Left cardiac atrium (tissue), 4 donors: ENCODE data around the gene HSPB8. TPM values are rescaled to one million over a fixed set of nuclear protein-coding genes. Genes with fewer than 3 reads are reported as not detected.

Source experiments
- ATAC-seq, 2 donors: fragments of 200-7000 bp; cut with Tn5 transposase; one replicate each; pipeline ENCODE4 v1.9.1; 2020; ENCODE audit warnings: mild to moderate bottlenecking in 2 of 2, moderate library complexity in 2 of 2
- DNase-seq: peaks from one replicate; pipeline ENCODE4 v3.0.0-alpha.2; 2020
- intact Hi-C, 2 donors: fragments of 100-400 bp; cut with DNase I; formaldehyde crosslinking; loops; one replicate each; pipeline versions ENCODE4 v1.14.1 to v1.15.1; 2022 to 2023
- long read RNA-seq: library from polyadenylated mRNA; unstranded; transcript quantifications from one replicate; pipeline ENCODE4 v2.0.0, GENCODE V29; 2021
- total RNA-seq, 2 donors: library from RNA; stranded (reverse); fragmentation: NEBNext Ultra II Directional; extraction: Animal tissue kit (Norgen Biotek cat#: 25700); gene quantifications; one replicate each; pipeline ENCODE4 v1.2.1, GENCODE V29; 2021
- donor health status: DM: no; HTN: yes; CAD: no.
- donor health status: DM: no; HTN: yes; CAD: no; lungs with severe emphysema.
- donor health status: DM: yes; HTN: yes; CAD: no.
- donor health status: Dilated cardiomyopathy.

Gene HSPB8, protein sequence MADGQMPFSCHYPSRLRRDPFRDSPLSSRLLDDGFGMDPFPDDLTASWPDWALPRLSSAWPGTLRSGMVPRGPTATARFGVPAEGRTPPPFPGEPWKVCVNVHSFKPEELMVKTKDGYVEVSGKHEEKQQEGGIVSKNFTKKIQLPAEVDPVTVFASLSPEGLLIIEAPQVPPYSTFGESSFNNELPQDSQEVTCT
- 100 to 1,000 TPM; 314 to 316 TPM for total RNA-seq
- long read RNA-seq, transcript HSPB8-201 (3 exons, 2,152 nt), result major isoform, 1,100 of 1,106 reads
- long read RNA-seq, partial matches to known transcripts, result 0 of 1,106 reads
- long read RNA-seq, other reads (novel, unspliced or antisense), result 6 of 1,106 reads

DNA sequence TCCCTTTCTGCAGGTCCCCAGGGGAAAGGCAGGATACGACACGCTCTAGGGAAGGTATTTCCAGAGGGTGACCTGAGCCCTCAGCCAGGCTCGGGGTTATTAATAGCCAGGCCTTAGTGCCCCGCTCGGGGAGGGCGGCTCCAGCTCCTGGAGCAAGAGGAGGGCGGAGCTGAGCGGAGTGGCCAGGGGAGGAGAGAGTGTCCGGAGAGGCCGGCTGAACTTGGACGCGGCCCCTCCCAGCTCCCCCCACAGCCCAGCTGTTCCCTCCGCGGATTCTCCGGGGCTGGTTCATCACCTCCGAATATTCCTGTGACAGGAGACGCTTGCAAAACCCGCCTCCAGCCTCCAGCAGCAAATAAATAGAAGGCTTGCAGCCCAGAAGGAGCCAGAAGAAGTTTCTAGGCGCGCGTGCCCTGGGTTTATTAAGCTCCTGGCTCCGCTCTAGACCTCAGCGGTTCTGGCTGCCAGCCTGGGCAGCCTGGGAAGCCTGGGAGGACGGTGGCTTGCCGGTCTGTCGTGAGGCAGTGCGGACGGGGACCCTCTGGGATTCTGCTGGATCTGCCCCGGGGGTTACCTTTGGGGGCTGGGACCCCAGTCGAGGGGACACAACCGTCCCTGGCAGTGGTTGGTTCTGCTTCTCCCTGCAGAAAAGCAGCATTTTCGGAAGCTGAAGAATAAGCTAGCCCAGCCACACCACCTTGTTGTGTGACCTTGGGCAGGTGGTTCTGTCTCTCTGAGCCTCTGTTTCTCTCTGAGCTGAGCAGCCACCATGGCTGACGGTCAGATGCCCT is at the start of gene HSPB8:
TSS of gene HSPB8 (plus strand) at position 388 of the 791 bp plus-strand sequence. CDS start at position 770, 382 bp downstream.
- ATAC-seq (peak; percentile 91 to 92), DNase-seq (peak; percentile 95)
- intact Hi-C loops, result no loop called here

DNA sequence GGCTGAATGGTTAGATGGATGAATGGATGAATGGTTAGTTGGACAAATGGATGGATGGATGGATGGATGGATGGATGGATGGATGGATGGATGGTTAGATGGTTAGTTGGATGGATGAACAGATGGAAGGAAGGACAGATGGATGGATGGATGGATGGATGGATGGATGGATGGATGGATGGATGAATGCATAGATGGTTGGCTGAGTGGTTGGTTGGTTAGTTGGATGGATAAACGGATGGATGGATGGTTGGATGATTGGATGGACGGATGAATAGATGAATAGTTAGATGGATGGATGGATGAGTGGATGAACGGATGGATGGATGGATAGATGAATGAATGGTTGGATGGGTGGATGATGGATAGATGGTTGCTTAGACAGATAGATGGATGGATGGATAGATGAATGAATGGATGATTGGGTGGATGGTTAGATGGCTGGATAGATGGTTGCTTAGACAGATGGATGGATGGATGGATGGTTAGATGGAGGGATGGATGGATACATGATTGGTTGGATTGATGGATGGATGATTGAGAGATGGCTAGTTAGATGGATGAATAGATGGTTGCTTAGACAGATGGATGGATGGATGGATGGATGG is 48.8 kb upstream of the HSPB8 start:
- DNase-seq (no peak), ATAC-seq (no peak)
- intact Hi-C loops, result no loop called here

DNA sequence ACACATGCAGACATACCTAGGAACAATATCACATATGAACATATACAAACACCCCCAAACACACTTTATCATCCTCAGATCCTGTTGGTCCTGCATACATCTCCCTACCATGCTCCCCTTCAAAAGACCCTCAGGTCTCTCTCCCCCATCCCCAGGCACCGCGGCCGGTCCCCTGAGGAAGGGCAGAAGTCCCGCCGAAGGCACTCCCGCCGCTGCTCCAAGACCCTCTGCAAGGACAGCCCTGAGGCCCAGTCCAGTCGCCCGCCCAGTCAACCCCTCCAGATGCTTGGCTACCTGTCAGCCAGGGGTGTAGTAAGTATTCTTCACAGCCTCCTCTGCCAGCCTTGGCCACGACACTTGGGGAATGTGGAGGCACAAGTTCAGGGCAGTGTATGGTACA is 48.2 kb upstream of the HSPB8 start:
- DNase-seq (no peak), ATAC-seq (no peak)
- intact Hi-C loops, result no loop called here

DNA sequence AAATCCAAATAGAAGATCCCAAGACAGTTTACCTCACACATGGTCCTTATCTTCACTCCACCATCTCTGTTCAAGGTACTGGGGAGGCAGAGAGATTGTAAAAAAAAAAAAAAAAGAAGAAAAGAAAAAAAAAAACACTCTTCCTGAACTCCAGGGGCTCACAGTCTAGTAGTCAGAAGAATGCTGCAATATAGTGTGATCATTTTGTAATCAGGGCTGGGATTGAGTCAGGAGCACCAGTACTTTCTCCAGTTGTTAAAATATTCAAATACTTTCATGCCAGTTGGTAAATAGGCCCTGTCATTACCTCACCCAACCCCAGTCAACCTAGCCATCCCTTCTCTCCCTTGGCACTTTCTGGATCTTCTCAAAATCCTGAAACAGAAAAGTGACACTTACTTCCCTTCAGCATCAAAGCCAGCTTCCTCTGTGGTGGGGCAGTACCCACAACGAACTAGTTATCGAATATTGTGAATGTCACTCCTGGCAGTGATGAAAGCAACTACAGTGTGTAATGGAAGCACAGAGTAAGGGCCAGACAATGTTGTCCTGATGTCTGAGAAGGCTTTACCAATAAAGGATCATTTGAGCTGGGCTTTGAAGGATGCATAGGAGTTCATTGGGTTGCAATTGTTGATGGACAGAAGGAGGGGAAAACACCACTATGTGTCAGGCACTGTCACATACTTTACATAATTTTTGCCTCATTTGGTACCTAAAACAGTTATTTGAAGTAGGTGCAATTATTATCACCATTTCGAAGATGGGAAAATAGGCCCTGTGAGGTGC is 44.3 kb upstream of the HSPB8 start:
- no peak for ATAC-seq
- intact Hi-C loops, result no loop called here
- no peak for DNase-seq

DNA sequence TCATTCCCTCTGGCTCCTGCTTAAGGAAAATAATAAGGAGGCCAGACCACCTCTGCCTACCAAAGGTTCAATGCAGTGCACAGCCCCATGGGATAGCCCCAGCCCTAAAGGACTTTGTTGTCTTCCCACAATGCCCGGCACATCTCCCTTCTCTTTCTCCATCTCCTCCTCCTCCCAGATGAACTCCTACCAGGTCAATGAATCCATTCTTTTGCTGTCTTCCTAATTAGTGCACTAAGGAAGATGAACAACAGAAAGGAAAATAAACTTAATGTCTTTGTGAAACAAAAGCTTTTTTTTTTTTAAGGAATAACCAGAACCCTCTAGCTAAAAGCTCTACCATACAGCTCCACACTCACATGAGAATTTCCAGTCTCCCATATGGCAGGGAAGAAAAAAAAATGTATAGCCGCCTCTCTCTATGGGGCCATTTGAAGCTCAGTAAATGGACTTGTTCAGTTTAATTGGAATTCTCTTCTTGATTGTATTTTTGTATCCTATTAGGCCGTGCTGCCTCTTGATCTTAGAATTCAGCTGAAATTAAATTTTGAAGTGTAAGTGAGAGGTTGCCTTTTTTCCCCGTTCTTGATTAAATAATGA is 41.8 kb upstream of the HSPB8 start:
- no peak for ATAC-seq
- intact Hi-C loops, result no loop called here
- DNase-seq, result no peak

DNA sequence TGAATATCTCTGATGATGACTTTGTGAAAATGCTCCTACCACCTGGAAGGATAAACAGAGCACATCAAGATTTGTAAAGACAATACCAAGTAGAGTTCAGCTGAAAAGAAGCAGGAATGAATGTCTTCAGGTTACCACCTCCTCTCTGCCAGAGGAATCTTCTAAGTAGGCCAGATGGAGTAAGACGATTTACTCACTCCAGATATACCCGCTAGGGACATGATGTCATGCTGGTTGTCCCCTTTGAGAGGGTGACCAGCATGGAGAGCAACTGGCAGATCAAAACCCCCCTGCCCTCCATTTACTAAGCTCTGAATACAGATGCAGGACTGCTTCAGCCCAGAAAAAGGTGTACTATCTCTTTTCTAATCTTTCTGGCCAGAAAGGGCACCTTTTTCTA is 39.3 kb upstream of the HSPB8 start:
- intact Hi-C loops, result no loop called here
- DNase-seq (no peak), ATAC-seq (no peak)

DNA sequence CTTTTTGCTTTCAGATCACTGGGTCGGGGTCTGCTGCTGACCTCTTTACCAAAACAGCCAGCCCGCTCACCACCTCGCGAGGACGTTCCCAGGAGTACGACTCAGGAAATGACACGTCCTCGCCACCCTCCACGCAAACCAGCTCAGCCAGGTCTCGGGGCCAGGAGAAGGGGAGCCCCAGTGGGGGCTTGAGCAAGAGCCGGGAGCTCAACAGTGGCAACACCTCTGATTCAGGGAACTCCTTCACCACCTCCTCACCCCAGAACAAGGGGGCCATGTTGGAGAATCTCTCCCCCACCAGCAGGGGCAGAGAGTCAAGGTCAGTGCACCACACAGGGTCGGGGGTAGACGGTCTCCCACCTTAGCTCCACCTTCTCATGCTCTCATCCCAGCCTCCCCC is 33.4 kb upstream of the HSPB8 start:
- intact Hi-C loops, result no loop called here
- DNase-seq, result no peak
- ATAC-seq, result no peak

DNA sequence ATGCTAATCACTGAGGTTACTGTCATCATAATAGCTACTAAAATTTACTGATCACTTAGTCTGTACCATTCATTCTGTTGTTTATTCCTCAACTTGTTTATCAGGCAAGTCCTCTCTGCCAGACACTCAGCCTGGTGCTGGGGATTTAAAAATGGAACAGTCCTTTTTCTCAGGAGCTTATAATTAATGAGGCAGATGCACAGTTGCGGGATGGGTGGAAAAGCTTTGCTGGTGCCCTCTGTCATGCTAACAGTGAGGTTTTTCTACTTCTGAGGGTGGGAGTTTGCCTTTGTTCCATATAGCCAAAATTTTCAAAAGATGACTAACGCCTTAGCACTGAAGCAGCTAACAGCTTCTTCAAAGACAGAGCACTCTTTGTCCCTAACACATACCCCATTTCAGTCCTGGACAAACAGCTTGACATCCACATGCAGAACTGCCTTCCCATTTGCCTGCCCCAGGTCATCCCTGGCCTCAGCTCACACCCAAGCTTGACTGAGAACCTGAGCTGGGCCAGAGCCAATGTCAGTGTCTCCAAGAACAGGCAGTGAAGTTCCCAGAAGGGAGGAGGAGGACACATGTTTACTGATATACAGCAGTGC is 30.8 kb upstream of the HSPB8 start:
- ATAC-seq (peak in 1 of 2 donors; percentile 43), DNase-seq (no peak)
- intact Hi-C loops, result no loop called here

DNA sequence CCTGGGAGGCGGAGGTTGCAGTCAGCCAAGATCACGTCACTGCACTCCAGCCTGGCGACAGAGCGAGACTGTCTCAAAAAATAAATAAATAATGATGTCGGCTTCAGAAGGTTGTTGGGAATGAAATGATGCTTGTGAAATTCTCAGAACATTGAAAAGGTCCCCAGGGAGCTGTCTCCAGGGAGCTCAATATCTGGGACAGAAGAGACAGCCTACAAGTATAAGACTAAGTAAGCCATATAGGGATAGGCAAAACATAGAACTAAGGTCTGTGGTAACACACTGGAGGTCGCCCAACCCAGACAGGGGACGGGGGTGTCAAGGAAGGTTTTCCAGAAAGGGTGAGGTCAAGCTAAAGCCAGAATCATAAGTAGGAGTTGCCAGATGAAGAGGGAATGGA is 29.5 kb upstream of the HSPB8 start:
- ATAC-seq (no peak), DNase-seq (no peak)
- intact Hi-C loops, result no loop called here

DNA sequence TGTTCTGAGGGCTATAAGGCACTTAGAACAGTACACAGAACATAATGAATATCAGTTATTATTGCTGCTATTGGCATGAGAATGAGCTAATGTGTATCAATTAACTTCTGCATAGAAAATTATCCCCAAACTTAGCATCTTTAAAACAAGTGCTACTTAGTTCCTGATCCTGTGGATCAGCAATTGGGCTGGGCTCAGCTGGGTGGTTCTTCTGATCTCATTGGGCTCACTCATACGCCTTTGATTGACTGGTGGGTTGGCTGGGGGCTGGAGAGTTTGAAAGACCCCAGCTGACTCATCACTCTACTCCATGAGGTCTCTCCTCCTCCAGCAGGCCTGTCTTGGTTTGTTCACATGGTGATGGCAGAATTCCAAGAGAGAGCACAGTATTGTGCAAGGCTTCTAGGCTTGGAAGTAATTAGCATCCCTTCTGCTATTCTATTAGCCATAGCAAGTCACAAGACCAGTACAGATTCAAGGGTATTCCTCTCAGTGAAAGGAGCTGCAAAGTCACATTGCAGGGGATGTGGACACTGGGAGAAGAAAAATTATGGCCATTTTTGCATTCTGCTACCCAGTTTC is 27.2 kb upstream of the HSPB8 start:
- intact Hi-C loops, result no loop called here
- ATAC-seq (no peak), DNase-seq (no peak)

DNA sequence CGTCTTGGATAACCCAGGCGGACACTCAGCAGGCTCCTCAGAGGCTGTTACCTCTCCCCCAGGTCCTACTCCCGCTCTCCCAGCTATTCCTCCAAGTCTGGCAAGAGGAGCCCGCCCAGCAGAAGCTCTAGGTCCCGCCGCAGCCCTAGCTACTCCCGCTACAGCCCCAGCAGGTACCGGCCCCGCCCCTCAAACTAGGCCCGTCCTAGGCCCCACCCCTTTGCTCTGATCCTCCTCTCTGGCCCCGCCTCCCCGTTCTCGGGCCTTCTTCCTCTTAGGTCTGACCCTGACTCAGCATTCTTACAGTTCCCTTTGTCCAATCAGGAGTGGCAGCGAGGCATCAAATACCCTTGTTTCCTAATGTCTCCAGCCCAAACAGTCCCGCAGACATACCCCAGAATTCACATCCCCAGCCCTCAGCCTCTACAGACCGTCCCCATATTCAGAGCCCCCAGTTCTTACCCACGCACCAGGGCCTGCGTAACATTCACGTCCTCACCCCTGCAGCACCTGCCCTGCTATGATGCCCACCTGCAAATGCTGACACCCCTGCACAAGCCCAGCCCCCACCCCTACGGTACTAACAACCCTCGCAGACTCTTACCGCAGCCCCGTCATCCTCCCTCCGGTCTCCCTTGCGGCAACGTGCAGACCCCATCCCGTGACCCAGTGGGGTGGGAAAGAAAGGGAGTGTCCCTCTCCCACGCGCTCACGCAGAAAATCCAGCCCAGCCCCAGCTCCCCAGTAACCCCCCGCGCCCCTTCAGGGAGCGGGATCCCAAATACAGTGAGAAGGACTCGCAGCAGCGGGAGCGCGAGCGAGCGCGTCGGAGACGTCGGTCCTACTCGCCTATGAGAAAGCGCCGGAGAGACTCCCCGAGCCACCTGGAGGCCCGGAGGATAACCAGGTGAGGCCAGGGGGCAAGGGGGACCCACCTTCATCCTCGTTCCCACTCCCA is 25.0 kb upstream of the HSPB8 start:
- peak; percentile 80 for DNase-seq
- peak; percentile 31 to 93 for ATAC-seq
- intact Hi-C loops, result no loop called here

DNA sequence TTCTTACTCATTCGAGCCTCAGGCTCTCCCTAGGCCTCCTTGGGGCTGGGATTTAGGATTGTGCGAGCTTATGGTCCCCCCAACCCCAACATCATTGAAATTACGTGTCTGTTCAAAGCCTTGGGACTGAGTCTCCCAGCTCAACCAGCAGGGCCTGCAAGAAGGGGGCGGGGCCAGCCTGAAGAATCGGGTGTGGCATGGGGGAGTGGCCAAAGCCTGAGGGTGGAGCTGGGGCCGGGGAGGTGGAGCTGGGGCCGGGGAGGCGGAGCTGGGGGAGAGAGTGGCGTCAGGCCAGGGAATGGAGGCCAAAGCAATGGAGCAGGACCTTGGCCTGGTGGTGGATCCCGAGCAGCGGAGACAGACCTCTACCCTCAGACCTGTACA is 24.3 kb upstream of the HSPB8 start:
- DNase-seq (no peak), ATAC-seq (no peak)

DNA sequence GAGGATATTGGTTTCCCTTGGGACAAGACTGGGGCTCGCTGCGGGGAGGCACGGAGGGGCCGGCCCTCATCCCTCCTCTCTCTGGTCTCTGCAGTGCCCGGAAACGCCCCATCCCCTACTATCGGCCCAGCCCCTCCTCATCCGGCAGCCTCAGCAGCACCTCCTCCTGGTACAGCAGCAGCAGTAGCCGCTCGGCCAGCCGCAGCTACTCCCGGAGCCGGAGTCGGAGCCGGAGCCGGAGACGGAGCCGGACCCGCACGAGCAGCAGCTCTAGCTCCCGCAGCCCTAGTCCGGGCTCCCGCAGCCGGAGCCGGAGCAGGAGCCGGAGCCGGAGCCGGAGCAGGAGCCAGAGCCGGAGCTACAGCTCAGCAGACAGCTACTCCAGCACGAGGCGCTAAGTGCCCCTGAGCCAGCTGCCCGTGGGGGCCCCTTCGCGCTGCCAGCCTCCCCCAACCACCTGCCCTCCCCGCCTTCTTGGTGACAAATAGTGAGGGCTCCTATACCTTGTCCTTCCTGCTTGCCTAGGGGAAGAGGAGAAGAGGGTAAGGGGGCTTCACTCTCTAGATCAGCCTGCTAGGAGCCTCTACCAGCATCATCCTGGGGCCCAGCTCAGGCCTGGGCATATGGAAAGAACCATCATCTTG is 22.2 kb upstream of the HSPB8 start:
- intact Hi-C loops, result no loop called here
- no peak for ATAC-seq
- DNase-seq, result no peak

More for the DNA sequence above, 24.3 kb upstream of the HSPB8 start:
- intact Hi-C loops, result no loop called here

DNA sequence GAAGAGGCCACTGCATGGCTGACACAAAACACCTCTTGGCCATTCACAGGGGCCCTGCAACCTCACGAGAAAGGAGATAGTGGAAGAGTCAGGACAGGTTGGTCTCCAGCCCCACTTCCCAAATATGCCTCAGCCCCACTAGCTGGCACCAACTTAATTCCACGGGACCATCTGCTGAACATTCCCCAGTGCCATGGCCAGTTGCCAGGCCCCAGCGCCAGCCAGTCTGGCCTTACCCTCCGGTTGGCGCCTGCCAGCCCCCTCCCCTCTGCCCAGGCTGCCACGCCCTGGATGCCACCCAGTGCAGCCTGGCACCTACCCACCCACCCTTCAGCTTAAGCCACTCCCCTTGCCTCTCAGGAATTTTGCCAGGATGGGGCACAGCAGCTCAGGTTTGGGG is 21.2 kb upstream of the HSPB8 start:
- DNase-seq, result peak; percentile 68

DNA sequence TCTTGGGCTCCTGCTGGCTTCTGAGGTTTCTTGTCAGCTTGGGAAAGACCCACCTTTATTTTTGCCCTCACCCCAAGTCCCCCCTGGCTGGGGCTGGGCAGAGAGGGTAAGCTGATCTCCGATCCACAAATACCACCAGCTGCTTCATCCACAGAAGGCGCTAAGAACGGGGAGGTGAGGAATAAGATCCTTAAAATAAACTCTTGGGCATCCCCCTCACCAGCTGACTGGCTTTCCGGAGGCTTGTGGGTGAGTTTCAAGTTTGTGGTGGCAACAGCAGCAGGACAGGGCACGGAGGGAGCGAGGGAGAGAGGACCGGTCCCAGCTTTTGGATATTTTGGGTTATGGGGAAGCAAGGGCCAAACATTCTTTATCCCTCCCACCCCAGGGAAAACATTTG is 20.8 kb upstream of the HSPB8 start:
- ATAC-seq (peak; percentile 5 to 48), DNase-seq (no peak)
- intact Hi-C loops, result no loop called here

More for the DNA sequence above, 21.2 kb upstream of the HSPB8 start:
- peak; percentile 63 to 88 for ATAC-seq
- intact Hi-C loops, result no loop called here

DNA sequence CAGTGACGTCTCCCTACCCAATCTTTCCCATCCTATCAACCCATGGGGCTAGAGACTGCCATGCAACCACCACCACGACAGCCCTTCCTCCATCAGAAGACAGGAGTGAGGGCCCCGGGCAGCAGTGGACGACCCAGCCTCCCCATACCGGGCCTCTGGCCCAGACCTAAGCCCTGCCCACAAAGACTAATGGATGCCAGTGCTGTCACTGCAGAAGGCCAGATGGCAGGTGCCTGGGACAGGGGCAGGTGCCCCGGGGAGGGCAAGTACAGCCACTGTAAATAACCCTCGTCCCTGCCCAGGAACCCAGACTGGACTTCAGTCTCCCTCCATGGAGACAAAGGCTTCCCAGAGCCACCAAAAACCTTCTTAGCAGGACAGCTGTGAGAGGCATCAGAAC is 20.3 kb upstream of the HSPB8 start:
- intact Hi-C loops, result no loop called here
- DNase-seq (no peak), ATAC-seq (peak; percentile 11 to 70)

DNA sequence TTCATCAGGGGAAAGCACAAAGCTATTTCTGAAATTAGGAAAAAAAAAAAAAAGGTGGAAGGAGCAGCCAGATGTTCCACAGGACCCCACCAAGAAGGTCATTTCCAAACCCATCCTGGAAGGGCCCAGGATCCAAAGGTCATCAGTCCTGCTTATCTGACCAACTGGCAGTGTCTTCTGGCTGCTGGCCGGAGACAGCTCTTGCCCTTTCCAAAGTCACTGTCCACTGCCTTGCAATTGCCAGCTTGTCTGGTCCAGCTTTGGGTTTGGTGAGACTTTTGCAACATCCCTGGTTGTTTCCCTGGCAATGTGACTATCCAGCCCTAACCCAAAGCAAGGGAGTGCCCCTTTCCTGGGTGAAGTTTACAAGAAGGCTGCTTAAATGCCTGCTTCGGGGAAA is 18.9 kb upstream of the HSPB8 start:
- DNase-seq (no peak), ATAC-seq (no peak)
- intact Hi-C loops, result no loop called here
